GM21737 (cell line): Measurements from ENCODE around the gene INA.

ENCODE experiments used
- ATAC-seq: cut with Tn5 transposase; IDR thresholded peaks from one replicate; pipeline ENCODE4 v1.9.1; 2021; ENCODE audit warnings: mild to moderate bottlenecking, moderate library complexity; ENCODE audit not compliant: unreplicated experiment

Gene INA

DNA sequence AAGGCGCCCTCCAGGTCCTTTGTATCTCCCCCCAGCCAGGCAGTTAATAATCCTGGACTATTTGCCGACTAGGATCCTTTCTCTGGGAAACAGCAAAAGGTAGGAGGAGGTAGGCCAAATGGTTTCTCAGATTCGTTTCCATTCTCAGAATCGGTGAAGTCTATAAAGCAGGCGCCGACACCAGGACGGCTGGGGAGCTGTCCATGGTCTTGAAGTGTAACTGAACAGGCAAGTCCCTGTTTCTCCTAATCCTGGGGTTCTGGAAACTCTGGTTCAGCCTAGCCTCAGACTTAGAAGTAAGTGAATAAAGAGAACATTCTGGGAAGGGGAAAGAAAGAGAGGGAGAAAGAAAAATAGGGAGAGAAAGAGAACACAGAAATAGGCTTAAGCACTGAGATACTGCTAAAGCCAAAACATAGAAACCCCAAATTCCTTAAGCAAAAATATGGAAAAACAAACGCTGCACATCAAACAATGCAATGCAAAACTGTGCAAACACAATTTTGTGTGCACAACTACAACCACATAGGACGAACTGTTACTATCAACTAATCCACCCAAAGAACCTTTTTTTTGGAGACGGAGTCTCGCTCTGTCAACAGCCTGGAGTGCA is 11.1 kb upstream of the INA start:
- no peak for ATAC-seq

DNA sequence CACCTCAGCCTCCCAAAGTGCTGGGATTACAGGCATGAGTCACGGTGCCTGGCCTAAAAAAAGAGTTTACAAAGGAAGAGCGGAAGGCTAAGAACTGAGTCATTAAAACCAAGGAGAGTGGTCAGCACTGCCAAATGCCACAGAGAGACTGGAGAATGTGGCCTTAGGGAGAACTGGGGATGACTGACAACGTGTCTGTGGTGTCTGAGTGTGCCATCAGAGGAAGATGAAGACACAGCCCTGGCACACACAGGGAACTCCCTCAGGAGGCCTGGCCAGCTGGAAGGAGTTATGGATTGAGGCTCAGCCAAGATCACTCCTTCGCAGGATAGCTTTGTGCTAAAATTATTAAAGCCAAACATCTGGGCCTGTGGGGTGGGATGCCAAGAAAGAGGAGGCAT is 3.9 kb upstream of the INA start:
- no peak for ATAC-seq

DNA sequence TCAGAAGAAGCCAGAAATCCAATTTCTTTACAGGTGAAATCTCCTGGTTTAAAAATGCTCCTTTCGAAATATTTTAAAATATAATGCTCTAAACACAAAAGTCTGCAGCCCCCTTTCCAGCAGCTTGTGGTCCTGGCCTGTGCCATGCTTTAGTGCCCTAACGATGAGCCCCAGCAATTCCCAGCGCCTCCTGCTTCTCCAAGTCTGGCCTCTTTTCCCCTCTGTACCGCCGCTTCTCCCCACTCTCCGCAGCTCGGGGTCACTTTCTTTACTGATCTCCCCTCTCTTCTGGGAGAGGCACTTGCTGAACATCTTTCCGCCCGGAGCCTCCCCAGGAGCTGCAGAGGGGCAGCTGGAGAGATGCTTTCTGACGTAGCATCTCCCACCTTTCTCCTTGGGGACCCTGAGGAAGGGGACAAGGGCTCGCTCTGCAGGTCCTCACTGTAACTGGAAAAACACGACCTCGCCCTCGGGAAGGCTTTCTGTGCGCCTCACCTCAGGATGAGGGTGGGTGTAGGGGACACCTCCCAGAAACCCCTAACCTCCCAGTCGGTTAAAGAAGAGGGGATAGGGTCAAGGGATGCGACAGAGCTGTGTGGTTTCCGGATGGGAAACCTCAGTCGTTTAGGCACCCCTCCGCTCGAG is 565 bp upstream of the INA start:
- ATAC-seq: no peak

DNA sequence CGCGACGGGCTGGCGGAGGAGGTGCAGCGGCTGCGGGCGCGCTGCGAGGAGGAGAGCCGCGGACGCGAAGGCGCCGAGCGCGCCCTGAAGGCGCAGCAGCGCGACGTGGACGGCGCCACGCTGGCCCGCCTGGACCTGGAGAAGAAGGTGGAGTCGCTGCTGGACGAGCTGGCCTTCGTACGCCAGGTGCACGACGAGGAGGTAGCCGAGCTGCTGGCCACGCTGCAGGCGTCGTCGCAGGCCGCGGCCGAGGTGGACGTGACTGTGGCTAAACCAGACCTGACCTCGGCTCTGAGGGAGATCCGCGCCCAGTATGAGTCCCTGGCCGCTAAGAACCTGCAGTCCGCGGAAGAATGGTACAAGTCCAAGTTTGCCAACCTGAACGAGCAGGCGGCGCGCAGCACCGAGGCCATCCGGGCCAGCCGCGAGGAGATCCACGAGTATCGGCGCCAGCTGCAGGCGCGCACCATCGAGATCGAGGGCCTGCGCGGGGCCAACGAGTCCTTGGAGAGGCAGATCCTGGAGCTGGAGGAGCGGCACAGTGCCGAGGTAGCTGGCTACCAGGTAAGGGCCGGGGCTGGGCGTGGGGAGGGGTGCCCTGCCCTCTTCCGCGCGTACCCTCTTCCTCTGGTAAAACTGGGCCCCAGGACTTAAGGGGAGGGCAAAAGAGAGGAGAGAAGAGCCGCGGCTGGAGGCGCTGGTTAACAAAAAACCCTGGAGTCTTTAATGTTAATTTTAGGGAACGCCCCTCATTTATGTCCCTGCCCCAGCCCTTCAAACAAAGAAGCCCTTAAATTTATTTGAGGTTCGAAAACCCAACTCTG is 987 bp downstream of the INA start:
- no peak for ATAC-seq

DNA sequence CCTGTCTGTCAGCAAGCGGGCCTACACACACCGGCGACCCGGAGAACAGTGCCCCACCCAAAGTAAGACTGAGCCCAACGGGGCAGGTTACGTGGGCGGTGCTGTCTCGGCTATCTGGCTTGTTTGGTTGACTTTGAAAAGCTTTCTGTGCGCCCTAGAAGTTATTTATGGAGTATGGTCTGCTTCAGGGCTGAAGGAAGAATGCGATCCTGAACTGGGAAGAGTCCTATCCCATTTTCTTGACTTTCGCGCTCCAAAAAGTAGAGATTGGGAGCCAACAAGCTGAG is 1.5 kb downstream of the INA start:
- ATAC-seq: no peak

DNA sequence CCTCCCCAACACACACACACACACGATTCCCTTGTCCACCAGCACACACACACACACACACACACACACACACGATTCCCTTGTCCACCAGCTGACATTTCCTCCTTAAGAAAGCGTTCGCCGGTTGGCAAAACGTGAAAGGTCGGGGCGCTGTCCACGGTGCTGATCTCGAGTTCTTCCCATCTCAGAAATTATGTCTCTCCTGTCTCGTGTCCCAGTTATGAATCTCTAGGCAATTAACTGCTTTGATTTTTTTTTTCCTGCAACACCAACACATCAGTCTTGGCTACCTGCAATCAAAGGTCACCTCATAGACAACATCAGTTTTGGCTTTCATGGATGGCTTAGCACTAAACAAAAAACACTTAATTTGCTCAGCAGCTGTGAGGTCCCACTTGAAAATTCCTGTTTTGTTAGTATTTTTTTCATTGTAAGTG is 1.9 kb downstream of the INA start:
- ATAC-seq: no peak

DNA sequence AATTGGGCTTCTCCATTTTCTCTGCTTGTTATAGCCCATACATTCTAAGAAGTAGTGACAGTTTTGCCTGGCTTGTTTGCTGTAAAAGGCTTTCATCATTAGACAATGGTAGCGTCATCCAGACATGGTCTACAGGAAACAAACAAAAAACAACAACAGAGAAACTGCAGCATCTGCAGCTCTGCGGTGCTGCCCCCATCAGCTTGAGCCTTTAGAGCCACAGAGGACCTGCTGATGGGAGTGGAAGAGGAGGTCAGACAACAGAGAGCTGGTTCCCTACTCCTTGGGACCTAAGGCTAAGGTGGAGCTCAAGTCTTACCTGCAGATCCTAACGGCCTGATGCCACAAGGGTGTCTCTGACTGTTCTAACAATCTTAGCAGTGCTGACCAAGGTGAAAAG is 3.1 kb downstream of the INA start:
- no peak for ATAC-seq

DNA sequence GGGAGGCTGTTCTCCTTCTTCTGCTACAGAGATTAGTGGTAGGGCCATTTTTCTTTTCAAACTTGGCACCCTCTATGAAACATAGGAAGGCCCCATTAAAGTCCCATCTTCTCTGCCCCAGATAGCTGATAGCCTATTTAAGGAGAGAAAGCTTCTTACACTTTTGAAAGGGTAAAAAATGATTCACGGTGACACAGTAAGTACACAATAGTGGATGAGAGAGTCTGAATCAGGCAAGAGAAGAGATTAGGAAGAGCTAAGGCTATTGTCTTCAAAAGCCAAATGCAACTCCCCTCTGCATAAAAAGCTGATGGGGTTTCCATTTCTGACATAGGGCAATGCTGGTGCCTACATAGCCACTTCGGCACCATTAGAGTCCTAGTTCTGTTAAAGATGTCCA is 3.6 kb downstream of the INA start:
- no peak for ATAC-seq

DNA sequence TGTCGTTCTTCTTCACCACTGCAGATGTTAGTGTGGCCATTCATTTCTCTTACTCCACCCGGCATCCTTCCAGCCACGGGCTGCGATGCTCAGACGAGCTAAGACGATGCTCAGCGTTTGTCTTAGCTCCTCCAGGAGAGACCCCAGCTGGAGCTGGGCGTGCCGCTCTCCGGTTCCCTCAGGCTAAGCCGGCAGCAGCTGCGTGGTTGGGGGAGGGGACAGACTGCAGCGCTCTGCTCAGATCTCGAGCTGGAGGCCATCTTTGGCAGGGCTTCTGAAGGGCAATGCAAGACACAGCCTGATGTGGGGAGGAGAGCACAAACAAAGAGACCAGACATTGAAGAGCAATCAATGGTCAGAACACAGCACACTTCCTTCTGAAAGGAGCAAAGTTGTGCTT is 4.8 kb downstream of the INA start:
- ATAC-seq: no peak

DNA sequence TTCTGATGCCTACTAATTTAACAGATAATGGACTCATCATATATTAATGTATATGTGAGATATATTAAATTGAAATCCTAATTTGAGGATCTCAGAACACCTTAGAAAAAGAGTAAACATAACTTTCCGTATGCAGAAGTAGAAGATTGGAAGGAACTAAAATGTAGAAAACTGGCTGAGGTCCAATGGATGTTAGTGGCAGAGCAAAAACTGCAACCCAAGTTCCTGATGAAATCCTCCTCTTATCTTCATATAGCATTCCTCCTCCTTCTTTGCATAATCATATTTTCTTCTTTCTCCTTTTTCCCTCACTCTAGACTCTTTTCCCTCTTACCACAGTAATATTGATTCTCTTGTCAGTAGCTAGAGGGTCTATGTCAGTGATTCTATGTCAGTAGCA is 6.0 kb downstream of the INA start:
- ATAC-seq: no peak

DNA sequence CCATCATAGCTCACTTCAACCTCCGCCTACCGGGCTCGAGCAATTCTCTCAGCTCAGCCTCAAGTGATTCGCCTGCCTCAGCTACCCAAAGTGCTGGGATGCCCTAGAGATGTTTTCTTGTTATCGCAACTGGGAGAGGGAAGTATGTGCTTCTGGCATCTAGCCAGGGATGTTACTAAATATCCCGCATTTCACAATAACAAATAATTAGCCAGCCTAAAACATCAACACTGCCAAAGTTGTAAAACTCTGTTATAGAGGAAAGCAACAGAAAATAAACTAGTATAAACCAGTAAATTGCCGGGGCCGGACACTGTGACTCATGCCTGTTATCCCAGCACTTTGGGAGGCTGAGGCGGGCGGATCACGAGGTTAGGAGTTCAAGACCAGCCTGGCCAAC is 7.2 kb downstream of the INA start:
- no peak for ATAC-seq

DNA sequence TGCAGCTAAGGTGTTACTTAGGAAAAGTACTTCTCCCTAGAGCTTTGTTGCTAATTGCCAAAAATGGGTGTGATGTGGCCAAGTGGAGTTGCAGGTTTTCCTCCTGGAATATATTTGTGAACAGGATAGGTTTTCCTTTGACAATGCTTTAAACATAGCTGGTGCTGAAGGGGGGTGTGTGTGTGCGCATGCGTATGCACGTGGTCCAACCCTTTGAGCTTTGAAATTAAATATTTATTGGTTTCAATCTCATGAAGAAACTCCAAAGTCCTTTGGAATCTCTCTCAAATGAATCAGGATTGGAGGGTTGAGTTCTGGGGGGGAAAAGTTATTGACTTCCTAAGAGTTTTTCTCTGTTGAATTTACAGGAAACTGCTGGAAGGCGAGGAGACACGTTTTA is 11.1 kb downstream of the INA start:
- no peak for ATAC-seq

DNA sequence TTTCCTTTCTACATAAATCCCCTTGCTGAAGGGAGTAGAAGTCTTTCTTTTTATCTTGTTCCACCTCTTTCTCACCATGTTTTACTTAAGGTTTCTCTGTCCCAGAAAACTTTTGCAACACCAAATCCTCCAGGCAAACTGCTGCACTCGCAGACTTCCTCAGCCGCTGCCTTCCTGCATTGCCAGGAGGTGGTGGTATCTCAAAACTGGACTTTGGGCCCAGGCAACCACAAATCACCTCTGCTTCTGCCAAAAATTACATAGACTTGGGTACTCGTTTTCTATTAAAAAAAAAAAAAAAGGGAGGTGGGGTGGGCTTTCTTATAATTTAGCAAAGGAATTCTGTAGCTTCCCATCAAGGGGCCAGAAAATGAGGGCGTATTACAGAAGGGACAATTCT is 14.7 kb downstream of the INA start:
- no peak for ATAC-seq

DNA sequence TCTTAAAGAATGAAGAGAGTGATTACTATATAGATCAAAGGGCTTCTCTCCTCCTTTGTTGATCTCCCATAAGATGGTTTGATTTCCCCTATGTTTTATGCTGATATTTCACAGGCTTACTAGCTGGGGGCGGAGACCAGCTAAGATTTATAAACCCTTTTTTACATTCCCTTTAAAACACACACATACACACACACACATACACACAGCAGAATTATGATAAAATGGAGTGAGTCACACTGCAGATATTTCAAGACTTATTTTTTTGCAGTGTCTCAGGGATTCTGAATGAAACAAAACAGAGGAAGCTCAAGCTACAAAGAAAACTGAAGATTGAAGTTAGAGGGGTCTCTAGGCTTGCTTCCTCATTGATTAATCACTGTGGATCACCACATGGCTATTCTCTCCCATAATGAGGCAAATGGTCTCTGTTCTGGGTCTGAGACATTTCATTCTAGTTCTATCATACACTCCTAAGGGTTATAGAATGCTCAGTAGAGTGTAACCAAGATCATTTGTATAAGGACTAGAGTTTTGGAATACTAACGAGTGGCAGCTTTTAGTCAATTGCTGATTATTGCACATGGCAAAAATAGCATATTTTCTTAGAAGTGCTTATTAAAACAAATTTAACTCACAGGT is 18.6 kb downstream of the INA start:
- ATAC-seq: no peak

DNA sequence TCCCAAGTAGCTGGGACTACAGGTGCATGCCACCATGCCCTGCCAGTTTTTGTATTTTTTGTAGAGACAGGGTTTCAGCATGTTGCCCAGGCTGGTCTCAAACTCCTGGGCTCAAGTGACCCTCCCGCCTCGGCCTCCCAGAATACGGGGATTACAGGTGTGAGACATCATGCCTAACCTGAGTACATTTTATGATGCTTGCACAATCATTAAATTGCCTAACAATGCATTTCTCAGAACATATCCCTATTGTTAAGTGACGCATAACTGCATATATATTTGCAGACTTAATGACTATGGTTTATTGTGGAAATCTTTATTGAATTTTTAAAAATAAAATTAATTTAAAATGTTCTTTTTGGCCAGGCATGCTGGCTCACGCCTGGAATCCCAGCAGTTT is 30.7 kb downstream of the INA start:
- no peak for ATAC-seq

DNA sequence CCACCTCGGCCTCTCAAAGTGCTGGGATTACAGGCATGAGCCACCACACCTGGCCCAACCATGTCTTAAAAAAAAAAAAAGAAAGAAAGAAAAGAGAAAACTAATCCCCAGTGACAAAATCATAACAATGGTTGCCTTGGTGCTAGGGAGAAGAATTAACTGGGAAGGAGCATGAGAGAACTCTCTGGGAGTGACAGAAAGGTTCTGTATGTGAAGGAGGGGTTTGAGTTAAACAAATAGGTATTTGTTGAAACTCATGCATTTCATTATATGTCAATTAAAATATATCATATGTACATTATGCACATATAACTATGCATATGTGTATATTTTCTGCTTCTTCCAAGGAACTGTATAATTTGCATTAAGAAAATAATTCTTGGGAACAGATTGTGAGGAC is 33.3 kb downstream of the INA start:
- ATAC-seq: no peak

DNA sequence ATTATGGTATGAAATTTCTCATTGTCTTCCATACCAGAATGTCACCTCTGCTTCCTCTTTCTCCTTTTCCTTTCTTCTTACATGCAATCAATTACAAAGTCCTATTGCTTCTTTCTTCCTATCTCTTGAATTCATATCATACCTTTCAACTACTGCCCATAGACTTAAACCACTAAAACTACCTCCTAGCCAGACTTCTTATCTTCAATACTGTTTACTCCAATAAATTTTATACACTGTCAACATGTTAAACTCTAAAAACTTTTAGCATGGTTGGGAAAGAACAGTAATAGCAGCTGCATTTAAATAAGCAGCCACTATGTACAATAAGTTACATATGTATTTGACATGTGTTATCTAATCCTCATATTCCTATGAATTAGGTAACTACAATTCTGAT is 39.1 kb downstream of the INA start:
- no peak for ATAC-seq

DNA sequence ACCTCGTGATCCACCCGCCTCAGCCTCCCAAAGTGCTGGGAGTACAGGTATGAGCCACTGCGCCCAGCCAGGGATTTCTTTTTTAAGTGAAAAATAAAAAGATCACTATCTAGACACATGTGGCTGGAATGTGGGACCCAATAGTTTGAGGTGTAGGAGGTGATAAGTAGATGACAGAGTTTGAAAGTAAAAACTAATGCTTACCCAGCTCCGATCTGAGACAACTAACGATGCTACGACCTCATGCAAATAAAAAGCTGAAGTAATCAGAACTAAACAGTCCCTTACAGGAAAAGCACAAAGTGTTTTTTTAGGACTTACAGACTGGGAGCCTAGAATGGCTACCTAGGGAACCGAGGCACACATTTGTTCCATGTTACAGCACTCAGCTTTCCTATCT is 51.0 kb downstream of the INA start:
- no peak for ATAC-seq

DNA sequence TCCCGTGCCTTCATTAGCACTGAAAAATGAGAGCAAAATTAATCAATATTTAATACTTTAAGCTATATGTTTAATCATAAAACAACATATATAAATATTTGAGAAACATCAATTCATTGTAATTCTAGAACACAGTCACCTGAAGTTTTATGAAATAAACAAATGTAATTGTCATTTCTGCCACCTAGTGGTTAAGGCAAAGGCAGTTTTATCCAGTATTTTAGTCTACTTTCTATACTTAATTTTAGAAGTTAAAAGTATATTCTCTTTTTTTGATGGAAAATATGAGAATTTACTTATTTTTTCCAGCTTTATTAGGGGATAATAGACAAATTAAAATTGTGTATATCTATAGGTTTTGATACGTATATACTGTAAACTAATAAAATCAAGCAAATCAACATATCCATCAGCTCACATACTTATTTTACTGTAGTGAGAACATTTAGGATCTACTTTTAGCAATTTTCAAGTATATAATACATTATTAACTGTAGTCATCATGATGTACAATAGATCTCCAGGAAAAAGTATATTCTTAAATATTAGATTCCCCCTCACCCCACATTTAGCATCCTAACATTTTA is 57.1 kb downstream of the INA start:
- no peak for ATAC-seq

DNA sequence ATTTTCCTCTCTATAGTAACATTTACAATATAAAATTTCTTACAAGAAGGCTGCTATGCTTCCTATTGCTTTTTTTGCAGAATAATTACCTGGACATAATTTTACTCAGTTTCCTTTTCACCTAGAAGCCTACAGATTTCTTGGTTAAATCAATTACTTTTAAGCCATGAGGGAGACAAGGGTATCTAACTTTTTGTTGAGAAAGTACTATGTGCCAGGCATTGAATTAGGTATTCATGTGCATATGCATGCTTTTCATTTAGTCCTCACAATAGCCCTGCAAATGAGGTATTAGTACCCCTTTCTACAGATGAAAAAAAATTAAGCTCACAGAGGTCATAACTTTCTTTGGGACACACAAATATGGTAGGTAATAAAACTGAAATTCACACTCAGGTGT is 57.6 kb downstream of the INA start:
- no peak for ATAC-seq

DNA sequence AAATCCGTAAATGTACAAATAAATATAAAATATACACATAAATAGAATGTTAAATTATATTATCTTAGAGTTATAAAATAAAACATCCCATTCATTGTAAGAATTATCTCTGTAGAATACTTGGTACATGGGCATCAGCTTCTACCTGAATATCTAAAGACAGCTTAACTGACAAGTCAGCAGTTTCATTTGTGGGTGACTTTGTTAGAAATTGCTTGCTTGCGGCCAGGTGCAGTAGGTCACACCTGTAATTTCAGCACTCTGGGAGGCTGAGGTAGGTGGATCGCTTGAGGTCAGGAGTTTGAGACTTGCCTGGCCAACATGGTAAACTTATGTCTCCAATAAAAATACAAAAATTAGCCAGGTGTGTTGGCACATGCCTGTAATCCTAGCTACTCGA is 59.4 kb downstream of the INA start:
- no peak for ATAC-seq
